Right lobe of liver (tissue), 4 donors: ENCODE measurements around the gene NAB2.

Experiments used
- CTCF ChIP-seq, 4 donors: fragments of 200-600 bp in 3 of 4; fragments of 450-650 bp in 1 of 4; IDR thresholded peaks; one replicate each; pipeline versions ENCODE4 v1.5.1 to v1.8.0; 2016 to 2022; ENCODE audit warnings: antibody characterized with exemption in 4 of 4, mild to moderate bottlenecking in 2 of 4
- POLR2A ChIP-seq: fragments of 450-650 bp; IDR thresholded peaks from one replicate; pipeline ENCODE4 v1.6.1; 2017; ENCODE audit warnings: antibody characterized with exemption, mild to moderate bottlenecking
- donor health status: DM: no; HTN: no; CAD: no.
- donor health status: DM: no; HTN: no; CAD: no.
- donor health status: DM: no; HTN: yes; CAD: no.

DNA sequence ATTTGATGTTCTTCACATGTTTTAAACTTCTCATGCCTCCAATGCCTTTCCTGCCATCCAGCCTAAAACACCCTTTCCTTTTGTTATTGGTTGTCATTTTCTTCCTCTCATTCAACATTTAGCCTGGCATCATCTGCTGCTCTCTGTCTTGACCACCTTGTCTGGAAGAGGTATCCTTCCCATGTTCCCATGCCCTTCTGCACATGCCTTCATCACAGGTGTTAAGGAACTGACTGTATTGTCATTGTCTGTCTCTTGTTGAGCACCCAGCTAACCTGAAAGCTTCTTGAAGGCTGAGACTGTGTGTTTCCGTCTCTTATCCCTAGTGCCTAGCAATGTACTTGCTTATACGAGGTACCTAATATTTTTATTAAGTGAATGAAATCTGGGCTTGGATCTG lies 34.9 kb downstream of the NAB2 start:
- TF ChIP-seq CTCF (IDR thresholded peaks at IDR 0.05) (no peak), POLR2A (no peak)
